Transverse colon (tissue), 4 donors: ENCODE results near the gene CLIC4.

Source experiments
- CTCF ChIP-seq, 5 experiments: fragments of 200-600 bp in 3 of 5; fragments of 450-650 bp in 2 of 5; sonication (generic) in 3 of 5; IDR thresholded peaks; 1 replicate in 2 of 5; 2 replicates in 3 of 5; pipeline ENCODE4 v1.5.1; 2016 to 2017; ENCODE audit warnings: antibody characterized with exemption in 5 of 5, inconsistent platforms in 3 of 5, mild to moderate bottlenecking in 2 of 5, moderate library complexity in 1 of 5
- EP300 ChIP-seq: sonication (generic); formaldehyde crosslinking; IDR thresholded peaks from one replicate; pipeline ENCODE4 v1.6.1; 2017; ENCODE audit warnings: antibody characterized with exemption, low read depth
- POLR2AphosphoS5 ChIP-seq, 3 donors: sonication (generic); formaldehyde crosslinking; IDR thresholded peaks; one replicate each; pipeline ENCODE4 v1.6.1; 2016; ENCODE audit warnings: antibody characterized with exemption in 3 of 3

- no peak for TF ChIP-seq CTCF (IDR thresholded peaks at IDR 0.05)
- TF ChIP-seq EP300: no peak
- TF ChIP-seq POLR2AphosphoS5 (IDR thresholded peaks at IDR 0.05): peak; percentile 42 to 65 (median 59)
Measured at GRCh38 chr1:24727501-24728216, 17.6 kb upstream of the CLIC4 start.
